Measurements from ENCODE around the gene PPM1H.

PPM1H gene

DNA sequence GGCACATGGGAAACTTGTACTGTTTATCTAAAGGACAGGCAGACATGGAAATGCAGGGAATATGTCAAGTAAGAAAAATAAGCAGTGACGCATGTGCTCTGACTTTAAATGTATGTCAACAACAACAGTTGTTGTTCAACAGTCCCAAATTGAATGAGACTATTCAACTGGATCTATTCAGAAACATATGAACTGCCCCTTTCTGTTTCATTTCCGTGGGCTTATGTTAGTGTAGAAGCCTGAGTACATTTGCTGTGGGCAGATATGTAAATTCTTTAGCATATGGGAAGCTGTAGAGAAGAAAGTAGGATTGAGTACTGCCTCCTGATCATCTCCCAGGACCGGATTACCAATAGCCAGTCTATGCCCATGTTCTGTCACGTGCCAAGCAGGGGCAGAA lies 7.4 kb upstream of the PPM1H start:
- peak; percentile 59 for DNase-seq

DNA sequence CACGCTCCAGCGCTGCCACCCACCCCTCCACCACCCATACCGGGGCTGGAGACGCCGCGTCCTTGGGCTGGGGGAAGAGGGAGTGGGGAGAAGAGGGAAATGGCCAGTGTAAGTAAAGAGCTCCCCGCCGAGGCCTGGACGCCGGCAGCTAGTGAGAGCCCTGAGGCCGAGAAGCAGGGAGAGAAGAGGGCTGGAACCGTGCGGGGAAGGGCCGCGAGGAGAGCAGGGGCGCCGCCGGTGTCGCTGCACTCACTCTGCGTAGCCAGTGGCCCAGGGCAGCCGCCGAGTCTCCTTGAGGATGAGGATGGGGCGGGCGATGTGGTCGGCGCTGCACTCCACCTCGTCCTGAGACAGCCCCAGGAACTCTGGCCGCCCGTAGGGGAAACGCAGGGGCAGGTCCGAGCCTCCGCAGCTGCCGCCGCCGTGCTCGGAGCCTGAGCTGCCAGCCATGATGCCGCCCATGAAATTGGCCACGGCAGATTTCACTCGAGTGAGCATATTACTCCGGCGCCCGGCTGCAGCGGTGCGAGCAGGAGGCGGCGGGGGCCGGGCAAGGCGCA lies 631 bp downstream of the PPM1H start:
- DNase-seq: peak; percentile 50

DNA sequence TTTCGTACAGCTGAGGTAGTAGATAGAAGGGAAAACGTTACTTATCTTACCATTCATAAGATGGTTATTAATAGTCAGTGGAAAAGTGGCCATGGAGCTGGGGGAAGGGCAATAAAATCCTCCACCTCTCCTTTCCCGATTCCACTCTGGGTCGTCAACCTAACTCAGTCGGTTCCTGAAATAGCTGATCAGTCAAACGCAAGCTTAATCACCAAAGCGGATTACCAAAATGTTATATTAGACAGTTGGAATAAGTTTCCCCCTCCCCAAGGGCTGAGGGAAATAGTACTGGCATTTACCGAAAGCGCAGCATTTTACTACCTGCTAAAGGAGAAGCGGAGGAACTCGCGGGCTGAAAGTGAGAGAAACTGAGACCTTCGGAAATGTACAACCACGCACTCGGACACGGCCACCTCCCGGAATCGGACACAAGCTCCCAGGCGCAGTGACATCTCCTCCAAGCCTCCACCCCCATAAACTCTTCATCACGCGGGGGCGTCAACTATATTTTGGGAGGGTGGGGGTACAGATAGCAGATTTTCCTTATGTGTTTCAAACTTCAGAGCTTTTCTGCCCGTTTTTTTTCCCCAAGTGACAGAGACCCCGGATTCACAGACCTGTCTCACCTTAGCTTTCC lies 1.2 kb downstream of the PPM1H start:
- peak; percentile 15 for DNase-seq

DNA sequence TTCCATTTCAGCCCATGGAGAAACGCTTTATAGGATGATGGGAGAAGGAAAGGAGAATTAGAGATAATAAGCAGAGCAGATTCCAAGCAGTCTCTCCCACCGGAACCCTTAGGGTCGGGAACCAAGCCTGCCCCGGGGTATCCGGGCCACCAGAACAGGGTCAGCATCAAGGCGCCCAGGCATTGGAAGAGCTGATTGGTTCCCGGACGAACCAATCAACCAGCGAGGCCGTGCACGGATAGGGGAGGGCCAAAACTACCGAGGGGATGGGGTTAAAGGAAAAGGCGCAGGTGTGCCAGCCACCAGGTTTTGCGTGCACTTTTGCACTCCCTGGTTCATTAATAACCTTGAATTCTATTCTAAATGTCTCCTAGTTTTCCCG lies 1.7 kb downstream of the PPM1H start:
- no peak for DNase-seq

DNA sequence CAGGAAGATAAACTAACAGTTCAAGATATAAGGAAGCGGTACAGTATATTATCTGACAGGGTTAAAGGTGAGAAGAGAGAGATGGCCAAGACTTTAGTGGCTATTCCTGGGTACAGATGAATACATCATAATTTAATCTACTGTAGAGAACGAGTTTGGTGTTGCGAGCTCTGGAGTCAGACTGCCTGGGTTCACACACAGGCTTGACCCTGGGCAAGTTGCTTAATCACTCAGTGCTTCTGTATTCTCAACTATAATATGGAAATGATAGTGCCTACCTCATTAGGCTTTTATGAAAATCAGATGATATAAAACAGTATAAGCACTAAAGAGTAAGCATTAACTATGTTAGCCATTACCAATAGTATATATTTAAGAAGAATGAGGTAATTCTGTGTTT lies 3.5 kb downstream of the PPM1H start:
- DNase-seq: no peak

DNA sequence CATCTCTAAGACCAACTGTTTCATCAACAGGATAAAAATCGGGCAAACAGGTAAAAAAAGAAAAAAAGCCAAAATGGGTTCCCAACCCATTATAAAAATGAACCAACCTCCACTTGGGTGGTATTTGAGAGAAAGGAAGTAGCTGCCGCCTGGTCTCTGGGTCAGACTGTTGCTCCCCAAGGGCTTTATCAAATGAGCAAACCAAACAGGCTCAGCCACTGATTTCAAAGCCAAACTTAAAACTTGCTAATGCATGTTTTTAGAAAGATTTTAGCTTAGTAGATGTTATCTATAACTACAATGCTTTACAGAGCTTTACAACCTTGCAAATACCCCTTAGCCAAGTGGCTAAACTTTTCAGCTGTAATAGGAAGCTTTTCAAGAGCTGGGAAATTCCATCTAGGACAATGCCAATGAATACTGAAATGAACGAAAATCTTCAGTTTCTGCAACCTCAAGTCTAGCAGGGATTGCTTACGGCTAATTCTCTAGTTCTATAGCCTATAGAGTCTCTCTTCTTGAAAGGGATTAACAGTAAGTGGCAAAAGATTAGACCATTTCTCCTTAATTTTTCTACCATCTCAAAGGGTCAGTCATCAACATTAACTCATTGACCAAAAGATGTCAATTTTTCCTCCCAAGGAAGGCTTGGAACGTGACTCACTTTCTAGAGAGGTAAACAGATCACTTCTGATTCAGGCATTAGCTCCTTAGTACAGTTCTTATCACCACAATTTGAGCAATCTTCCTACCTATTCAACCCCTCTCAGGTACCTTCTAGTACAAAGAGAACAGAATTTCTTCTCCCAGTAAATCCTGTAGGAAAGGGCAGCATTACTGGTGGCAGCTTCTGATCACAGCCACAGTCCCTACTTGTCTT lies 4.2 kb downstream of the PPM1H start:
- DNase-seq: no peak

DNA sequence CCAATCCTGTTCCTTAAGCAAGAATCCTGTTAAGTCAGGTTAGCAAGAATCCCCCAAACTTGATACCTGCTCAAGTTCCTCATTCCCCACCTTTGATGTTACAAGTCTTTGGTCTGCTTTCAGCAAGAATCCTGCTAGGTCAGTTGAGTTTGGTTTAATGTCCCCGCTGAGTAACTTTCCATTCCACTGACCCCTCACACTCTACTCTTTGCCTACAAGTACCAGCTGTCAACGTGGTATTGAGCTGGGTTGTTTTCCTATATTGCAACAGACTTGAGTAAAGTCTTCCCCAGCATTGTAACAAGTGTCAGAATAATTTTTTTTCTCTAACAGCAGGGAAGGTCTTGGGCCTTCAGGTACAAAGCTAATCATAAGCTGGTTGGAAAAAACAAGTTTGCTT lies 6.3 kb downstream of the PPM1H start:
- no peak for DNase-seq

DNA sequence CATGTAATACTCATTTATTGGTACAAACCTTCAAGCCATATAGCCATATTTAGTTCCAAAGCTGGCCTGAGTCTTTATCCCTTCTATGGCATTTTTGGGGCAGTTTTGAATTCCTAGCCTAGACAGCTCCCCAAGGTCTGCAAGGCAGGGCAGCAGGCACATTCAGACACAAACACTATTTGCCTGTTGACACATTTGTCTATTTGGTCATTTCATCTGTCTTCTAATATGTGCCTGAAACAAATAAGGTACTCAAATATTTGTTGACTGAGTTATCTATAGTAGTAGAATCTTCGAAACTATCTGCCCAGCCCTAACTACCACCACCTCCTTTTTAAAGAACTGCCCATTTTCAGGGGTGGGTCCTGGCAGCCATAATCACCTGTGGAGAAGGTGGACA lies 9.3 kb downstream of the PPM1H start:
- DNase-seq: no peak

DNA sequence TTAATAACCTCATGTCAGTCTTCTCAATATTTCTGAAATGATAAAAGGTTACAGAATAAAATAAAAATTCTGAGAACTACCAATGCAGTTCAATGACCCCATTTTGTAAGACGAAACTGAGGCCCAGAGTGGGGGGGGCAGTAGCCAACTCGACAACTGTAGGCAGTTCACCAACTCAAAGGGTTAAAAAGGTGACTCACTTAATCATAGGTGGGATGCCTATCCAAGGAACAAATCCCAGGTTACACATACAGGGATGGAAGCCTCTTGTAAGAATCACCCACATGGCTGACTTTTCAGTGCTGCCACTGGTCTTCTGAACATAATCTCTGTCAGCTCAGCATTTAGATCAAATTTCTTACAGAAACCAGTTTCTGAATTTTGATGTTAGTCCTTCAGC lies 10.9 kb downstream of the PPM1H start:
- no peak for DNase-seq

DNA sequence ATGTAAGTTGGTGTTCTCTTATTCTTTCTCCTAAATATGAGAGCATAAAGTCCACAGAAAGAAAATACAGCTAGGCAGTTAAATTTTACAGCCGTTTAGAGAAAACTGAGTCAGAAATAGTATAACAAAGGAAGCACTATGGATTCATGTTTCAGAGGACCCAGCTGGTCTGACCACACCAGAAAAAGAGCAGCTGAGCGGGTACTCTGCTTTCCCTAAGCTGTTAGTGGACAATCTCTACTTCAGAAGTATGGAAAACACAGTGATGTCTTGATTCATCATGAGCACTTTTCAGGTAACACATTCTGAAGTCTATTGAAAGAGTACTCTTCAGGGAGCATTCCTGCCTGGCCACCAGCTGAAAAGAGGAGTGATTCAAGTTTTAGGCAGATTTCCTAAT lies 12.4 kb downstream of the PPM1H start:
- DNase-seq: no peak

DNA sequence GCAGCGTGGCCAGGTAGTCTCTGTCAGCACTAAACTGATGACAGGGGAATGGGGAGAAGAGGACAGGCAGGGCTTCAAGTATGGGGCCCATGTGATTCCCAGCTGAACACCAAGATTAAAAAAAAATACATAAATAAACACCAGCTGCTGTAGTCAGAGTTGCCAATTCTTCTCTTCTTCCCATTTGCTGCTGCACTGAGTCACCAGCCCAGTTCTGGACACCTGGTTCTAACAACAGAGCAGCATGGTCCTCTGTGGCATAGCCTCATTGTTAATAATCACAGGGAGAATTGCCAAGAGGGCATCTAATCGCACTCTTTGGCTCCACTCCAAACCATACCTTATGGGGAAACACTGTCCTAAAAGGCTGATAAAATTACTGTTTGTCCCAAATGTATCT lies 15.1 kb downstream of the PPM1H start:
- DNase-seq: no peak

DNA sequence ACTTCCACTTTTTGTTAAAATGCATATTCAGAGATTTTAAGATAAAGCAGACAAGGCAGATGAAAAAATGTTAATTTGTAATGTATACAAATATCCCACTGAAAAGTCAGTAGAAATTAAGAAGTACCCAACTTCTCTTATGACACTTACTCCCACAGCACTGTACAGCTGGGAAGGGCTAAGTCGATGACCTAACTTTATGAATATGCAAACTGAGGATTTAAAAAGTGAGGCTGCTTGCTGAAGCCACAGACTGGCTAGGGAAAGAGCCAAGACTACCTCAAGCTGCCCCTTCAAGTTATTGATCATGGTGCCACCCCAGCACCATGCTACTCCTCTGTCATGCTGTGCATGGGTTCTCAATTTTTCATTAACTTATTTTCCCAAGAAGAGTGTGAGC lies 17.0 kb downstream of the PPM1H start:
- peak; percentile 72 for DNase-seq

DNA sequence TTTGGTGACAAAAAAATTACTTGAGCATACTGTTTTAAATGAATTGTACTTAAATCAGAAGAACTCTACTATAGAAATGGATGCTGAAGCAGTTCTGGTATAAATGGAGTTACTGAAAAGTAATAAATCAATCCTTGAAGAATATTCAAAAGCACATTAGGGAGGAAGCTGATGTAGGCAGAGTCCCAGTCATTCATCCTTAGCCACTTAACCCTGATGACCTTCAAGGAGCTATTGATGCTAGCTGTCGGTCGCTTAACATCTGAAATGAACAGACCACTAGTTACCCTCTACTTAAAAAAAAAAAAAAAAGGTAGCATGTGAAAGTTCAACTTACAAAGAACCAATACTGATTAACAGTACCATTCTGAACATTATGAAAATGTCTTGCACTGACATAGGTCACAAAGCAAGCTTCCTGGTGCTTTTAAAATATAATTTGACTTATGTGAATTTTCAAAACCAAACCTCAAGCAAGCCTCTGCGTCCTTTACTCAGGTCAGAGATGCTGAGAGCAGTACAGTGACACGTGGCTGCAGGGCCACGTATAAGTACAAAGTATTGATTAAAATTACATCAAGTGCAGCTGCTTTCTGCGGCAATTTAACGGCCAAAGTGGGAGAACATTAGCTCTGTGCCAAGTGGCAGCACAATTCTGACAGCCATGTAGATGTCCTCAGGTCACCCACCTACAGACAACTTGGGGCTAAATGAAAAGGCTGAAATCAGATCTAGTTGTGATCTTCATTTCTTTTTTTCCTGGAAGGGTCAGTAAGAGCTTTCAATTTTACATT lies 18.1 kb downstream of the PPM1H start:
- no peak for DNase-seq

DNA sequence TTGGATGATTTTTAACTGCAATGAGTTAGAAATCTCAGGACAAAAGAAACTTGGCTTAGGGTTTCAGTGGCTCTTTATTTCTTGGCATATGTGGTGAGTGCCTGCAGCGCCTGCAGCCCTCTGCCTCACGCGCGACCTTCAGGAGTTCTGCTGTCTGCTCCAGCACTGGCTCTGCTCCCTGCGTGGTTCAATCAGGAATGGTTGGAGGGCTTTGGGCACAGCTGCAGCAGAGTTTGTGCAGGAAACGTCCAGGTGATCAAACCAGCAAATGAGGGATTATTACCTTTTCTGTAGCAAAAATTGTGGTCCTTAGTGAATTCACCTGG lies 19.8 kb downstream of the PPM1H start:
- no peak for DNase-seq

DNA sequence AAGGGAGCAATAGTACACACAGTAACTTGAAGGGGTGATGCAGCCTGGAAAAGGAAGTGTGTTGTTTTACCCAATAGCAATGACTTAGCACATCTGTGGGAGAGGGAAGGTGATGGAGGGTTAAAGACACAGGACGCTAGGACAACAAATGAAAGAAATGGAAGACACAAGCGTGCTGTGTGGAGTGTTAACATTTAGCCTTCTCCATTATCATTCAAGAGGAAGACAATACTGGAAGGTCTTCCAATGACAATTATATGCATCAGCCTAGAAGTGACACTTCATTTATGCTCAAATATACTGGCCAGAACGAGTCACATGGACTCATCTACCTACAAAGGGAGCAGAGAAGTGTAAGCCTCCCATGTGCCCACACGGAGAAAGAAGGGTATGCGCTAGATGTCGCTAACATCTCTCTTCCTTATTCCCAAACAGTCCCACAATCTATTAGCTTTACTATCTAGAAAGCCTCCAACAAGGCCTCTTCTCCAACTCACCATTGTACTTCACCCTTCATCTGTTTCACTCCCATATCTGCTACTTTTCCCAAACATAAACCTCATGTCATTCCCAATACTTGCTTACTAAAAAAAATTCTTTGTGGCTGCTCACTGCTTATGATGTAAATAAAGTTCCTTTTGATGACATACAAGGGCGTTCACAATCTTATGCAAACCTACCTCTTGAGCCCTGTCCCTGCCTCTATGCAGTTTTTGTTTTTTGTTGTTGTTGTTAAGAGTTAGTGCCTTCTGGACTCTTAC lies 20.3 kb downstream of the PPM1H start:
- DNase-seq: peak; percentile 59

DNA sequence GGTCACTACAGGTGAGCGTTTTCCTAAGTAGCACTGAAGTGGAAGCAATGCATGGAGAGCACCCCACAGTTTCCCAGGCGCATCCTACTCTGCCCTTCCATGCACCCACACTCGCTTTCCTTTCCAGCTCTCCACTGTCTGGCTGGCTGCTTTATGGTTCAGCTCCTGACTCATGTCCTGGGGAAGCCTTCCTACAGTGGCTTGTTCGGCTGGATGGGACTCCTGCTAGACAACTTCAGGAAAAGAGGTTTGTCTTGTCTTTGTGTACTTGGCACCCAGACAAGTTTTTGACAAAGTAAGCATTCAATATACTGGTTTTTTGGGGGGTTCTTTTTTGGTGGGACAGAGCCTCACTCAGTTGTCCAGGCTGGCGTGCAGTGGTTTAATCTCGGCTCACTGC lies 21.6 kb downstream of the PPM1H start:
- DNase-seq: no peak

DNA sequence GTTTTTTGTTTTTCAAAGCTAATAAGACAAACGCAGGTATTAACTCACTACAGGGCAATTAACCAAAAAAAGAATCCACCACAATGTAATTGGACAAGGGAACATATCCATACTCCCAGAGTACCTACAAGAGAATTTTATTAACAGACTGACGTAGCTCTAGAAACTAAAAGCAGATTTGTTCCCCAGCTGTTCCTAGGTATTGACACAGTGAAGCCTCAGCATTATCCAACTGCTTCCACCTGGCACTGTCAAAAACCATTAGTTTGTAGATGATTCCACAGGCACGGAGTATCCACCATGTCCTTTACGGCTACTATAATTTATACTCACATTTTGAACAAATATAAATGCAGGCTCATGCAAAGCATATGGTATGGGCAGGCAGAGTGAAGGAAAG lies 22.3 kb downstream of the PPM1H start:
- DNase-seq: no peak

DNA sequence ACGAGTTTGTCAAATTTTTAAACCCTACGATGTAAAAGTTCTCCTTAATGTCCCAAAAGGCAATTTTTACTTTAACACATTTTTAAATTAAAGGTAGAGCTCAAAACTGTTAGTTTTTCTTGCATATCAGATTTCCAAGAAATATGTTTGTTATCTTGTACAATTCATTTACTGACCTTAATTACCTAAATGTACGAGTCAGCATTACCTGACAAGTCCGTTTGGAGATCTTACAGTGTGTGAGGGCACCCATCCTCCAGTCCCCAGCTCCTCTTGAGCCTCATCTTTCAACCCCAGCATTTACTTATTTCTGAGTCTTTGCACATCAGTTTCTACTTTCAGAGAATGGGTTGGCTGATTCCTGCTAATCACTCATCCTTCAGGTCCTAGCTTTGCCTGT lies 23.7 kb downstream of the PPM1H start:
- no peak for DNase-seq

DNA sequence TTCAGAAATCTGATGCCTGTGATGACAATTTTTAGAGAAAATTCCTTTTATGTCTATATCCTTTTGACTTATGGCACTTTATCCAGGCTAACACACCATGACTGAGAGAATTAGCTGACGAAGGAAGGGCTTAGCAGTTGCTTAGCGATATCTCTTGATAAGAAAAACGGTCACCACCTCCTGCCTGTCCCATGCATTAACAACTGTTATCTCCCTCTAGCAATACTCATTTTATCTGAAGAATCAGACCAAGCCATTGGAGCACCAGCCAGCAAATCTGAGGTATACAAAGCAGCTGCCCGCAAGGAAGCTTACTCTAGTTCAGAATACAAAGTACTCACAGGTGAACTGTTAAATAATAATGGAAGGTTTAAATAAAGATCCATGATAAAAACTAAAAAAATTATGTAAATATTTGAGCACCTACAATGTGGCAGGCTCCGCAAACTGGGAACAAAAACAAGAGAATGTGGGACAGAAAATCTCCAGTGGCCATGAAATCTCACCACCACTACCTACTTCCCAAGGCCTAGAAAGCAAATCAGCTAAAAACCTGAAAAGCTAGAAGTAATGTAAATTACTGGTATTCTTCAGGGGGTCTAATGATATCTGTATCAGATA lies 24.3 kb downstream of the PPM1H start:
- no peak for DNase-seq

DNA sequence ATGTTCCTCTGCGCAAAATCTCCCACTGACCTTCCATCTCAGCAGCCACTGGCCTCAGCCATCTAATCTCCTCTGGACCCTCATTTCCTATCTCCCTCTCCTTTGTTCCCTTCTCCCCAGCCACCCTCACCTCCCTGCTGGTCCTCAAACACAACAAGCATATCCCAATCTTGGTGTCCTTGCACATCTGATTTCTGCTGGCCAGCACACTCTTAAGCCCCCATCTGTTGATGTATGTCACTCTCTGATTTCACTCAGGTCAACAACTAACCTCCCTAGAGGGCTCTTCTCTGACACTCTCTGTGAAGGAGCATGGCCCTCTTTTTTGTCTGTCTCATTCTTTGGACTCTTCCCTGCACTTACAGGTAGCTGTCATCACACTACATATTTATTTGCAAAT lies 25.6 kb downstream of the PPM1H start:
- no peak for DNase-seq

DNA sequence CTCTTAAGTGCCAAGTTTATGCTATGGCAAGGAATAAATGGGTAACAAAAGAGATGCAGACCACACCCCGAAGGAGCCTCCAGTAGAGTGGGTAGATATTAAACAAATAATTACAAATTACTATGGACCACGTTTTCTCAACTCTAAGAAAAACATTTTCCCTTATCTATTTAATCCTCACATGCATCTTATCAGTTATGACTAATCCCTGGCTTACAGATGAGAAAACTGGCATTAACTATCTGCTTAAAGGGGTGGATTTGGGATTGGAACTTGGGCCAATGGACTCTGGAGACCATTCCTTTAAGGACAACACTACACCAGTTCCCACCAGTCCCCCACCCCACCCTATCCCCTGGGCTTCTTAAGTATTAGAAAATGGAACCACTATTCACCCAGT lies 26.3 kb downstream of the PPM1H start:
- no peak for DNase-seq

DNA sequence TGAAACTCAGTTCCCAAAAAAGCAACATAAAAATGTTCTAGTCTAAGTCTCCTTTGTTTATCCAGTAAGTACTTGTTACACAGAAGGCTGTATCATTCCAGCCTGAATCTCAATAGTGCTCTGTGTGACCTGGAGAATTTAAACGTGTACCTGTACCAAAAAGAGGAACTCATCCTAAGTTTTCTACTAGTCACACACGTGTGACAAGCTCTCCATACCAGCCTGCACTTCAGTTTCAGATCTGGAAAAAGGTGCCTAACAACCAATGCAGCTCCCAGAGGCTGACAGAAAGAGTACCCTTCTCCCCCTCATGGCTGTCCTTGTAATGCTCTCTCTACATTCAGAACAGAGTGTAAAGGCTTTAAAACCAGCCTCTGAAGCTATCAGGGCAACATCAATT lies 27.4 kb downstream of the PPM1H start:
- no peak for DNase-seq

DNA sequence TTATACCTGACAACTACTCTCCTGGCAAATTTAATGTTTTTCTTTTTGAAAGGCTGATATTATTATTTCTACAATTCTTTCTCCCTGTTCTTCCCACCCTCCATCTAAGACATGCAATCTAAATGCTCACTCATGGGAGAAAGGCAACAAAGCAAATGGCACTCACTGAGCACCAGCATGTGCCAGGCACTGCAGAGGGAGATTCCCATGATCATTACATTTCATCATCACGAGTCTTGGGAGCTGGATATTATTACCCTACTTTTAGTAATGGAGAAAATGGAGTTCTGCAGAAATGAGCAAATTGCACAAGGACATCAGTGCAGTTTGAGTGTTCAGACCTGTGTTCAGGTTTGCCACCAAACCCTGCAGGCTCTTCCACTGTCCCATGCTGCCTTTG lies 27.9 kb downstream of the PPM1H start:
- DNase-seq: no peak

All from inflammatory macrophage treated with lipopolysaccharide for 4 hours (primary cell).